ENCODE results near the gene CAGE1. TPM values are rescaled to one million over a fixed set of nuclear protein-coding genes. Genes with fewer than 3 reads are reported as not detected.

Gene CAGE1
- total and polyA plus RNA-seq, 10 of the 15 experiments (the other 5 are each of a cell fraction or from before 2014, with no cell fraction given) = 0.03 to 0.42 (median 0.08) TPM; not detected in 3

DNA sequence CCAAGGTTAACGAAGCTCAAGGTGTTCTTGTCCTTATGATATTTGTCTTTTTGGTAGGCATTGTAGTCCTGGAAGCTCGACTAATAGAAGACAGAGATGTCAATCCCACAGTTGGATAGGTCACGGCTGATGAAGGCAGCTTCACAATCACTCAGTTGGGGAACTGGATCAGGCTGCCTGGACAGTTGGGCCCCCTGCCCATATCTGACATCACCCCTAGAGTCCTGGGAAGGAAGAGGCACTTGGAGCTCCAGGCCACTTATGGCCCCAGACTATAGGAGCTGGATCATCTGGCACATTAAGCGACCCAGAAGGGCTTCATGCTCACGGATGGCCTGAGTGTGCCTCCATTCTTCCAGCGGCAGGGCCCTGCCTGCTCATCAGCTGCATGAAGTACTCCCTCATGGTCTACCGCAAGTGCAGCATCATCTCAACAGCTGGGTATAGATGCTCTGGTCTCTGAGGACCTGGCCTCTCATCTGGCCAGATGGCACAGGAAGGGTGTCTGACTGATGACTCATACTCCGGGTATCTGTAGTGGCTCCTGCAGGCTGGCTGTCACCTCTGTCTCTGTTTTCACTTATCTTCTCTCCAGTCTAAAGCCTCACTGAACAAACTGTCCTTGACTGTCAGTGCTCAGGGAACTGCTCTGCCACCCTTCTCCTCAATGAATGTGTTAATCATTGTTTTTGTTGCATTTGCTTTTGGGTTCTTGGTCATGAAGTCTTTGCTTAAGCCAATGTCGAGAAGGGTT lies 47.4 kb downstream of the CAGE1 start:
- ChIA-PET SMC1A (ENCODE audit: uncharacterized antibody, unreplicated experiment) (interaction anchor here (1.0 kb wide), 1 partner anchor 66 kb away, joined by 3 read pairs; no protein-coding TSS in a partner anchor), POLR2A (no interaction called here), CTCF (interaction anchor here (8.4 kb wide), 1 partner anchor 66 kb away, joined by 83 read pairs; no protein-coding TSS in a partner anchor), RAD21 (ENCODE audit: unreplicated experiment) (interaction anchor here (0.6 kb wide), 1 partner anchor 26 kb away, joined by 3 read pairs; no protein-coding TSS in a partner anchor)
- 35% methylated on average over 9 of the region's 9 CpGs for WGBS (ENCODE audit: insufficient coverage, insufficient replicate concordance, low lambda C conversion rate, missing lambda C conversion rate)
- TF ChIP-seq POLR2A (IDR thresholded peaks at IDR 0.05; ENCODE audit: low read depth, low read length) (no peak), SMAD5 (IDR thresholded peaks at IDR 0.05; ENCODE audit: low read depth) (no peak), POLR2AphosphoS5 (IDR thresholded peaks at IDR 0.05; ENCODE audit: low read length) (no peak), NR2C1 (IDR thresholded peaks at IDR 0.05) (no peak), KAT2A (conservative IDR thresholded peaks at IDR 0.05; ENCODE audit: control insufficient read depth, low read depth, low read length) (no peak), TARDBP (IDR thresholded peaks at IDR 0.05; ENCODE audit: borderline replicate concordance) (no peak), NR2F1 (conservative IDR thresholded peaks at IDR 0.05) (no peak), CBFB (IDR thresholded peaks at IDR 0.05; ENCODE audit: low read depth) (no peak), ATF7 (IDR thresholded peaks at IDR 0.05; ENCODE audit: low read depth) (no peak), BMI1 (IDR thresholded peaks at IDR 0.05; ENCODE audit: borderline replicate concordance) (no peak), EZH2 (IDR thresholded peaks at IDR 0.05; ENCODE audit: borderline replicate concordance, control insufficient read depth, low read depth, low read length) (no peak), ZSCAN29 (IDR thresholded peaks at IDR 0.05) (no peak)
- TF ChIP-seq, protein P1, sequence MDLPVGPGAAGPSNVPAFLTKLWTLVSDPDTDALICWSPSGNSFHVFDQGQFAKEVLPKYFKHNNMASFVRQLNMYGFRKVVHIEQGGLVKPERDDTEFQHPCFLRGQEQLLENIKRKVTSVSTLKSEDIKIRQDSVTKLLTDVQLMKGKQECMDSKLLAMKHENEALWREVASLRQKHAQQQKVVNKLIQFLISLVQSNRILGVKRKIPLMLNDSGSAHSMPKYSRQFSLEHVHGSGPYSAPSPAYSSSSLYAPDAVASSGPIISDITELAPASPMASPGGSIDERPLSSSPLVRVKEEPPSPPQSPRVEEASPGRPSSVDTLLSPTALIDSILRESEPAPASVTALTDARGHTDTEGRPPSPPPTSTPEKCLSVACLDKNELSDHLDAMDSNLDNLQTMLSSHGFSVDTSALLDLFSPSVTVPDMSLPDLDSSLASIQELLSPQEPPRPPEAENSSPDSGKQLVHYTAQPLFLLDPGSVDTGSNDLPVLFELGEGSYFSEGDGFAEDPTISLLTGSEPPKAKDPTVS (IDR thresholded peaks at IDR 0.05; ENCODE audit: low read depth, low read length) = no peak
- TF ChIP-seq, protein P2, sequence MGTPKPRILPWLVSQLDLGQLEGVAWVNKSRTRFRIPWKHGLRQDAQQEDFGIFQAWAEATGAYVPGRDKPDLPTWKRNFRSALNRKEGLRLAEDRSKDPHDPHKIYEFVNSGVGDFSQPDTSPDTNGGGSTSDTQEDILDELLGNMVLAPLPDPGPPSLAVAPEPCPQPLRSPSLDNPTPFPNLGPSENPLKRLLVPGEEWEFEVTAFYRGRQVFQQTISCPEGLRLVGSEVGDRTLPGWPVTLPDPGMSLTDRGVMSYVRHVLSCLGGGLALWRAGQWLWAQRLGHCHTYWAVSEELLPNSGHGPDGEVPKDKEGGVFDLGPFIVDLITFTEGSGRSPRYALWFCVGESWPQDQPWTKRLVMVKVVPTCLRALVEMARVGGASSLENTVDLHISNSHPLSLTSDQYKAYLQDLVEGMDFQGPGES (IDR thresholded peaks at IDR 0.05) = no peak
- FAIRE-seq = no peak
- Histone ChIP-seq H3K9ac (ENCODE audit: control insufficient read depth, insufficient read depth, low read length) (no peak overlapping the region), H3K4me1 (ENCODE audit: control insufficient read depth, insufficient read depth, low read length) (no peaks in the 10 kb centered on the region), H3K36me3 (ENCODE audit: control insufficient read depth in 2 of 2, insufficient read depth in 2 of 2, low read length in 1 of 2) (no peaks in the 10 kb centered on the region), H2AFZ (ENCODE audit: control insufficient read depth, low read depth, low read length) (no peak overlapping the region), H3K79me2 (ENCODE audit: control insufficient read depth, insufficient read depth, low read length) (no peaks in the 10 kb centered on the region), H4K20me1 (ENCODE audit: control insufficient read depth, insufficient read depth) (no peaks in the 10 kb centered on the region), H3K27ac (ENCODE audit: control insufficient read depth, insufficient read depth) (no peak overlapping the region), H3K27me3 (replicated peaks in 1 of 2; ENCODE audit: control insufficient read depth in 2 of 2, insufficient read depth in 2 of 2, low read length in 1 of 2) (peaks cover 0 to 1% of the 10 kb centered on the region in 2 experiments; a peak in 2 of 4 replicates), H3K4me2 (ENCODE audit: control insufficient read depth, insufficient read depth) (no peak overlapping the region), H3K9me3 (replicated peaks; ENCODE audit: control insufficient read depth, insufficient read depth, low read length) (no peaks in the 10 kb centered on the region), H3K4me3 (no peak overlapping the region)
- DNase-seq (ENCODE audit: low read depth, low spot score) = no peak
- intact Hi-C loops (cut with micrococcal nuclease; ENCODE audit: unreplicated experiment) = no loop called here
- in situ Hi-C loops (cut with MboI) = no loop called here
- BruUV-seq (replicated peaks) = no TSS peak
- peak; percentile 76 for ATAC-seq

Measured in GM12878 (cell line).